ENCODE results near the gene CCDC91. TPM values are rescaled to one million over a fixed set of nuclear protein-coding genes. Genes with fewer than 3 reads are reported as not detected.

Gene CCDC91
- total and polyA plus RNA-seq, 9 of the 15 experiments (the other 6 are each of a cell fraction or from before 2014, with no cell fraction given) = 10.1 to 31.1 (median 26.3) TPM

- TF ChIP-seq ATF3 (IDR thresholded peaks at IDR 0.05) = no peak
- TF ChIP-seq ATF3 (CRISPR knock-in tag; conservative IDR thresholded peaks at IDR 0.05) = no peak; the same call in 1 of the 2 replicates
- no peak for TF ChIP-seq ZBTB2 (IDR thresholded peaks at IDR 0.05)
- peak; percentile 26 for TF ChIP-seq BRD9 (IDR thresholded peaks at IDR 0.05; ENCODE audit: low read depth, partially characterized antibody)
- no peak for TF ChIP-seq GTF2E2 (tag; IDR thresholded peaks at IDR 0.05)
- TF ChIP-seq GTF2F1 (IDR thresholded peaks at IDR 0.05; ENCODE audit: low read depth, low read length) = no peak
- TF ChIP-seq SPI1 (IDR thresholded peaks at IDR 0.05; ENCODE audit: borderline replicate concordance, low read depth, low read length) = no peak
- TF ChIP-seq GTF3C2 (IDR thresholded peaks at IDR 0.05; ENCODE audit: borderline replicate concordance, extremely low read depth, insufficient read length) = no peak
- no peak for TF ChIP-seq SMARCE1 (IDR thresholded peaks at IDR 0.05)
- no peak for TF ChIP-seq ZFP91 (CRISPR knock-in tag; IDR thresholded peaks at IDR 0.05)
- TF ChIP-seq IRF9 (tag; IDR thresholded peaks at IDR 0.05) = no peak
- TF ChIP-seq ZNF140 (CRISPR knock-in tag; IDR thresholded peaks at IDR 0.05) = peak; percentile 67; the same call in 1 of the 2 replicates
- no peak for TF ChIP-seq YBX1 (IDR thresholded peaks at IDR 0.05)
- TF ChIP-seq BDP1 (IDR thresholded peaks at IDR 0.05; ENCODE audit: insufficient read depth, insufficient read length) = no peak
- TF ChIP-seq ZBTB26 (CRISPR knock-in tag; IDR thresholded peaks at IDR 0.05) = no peak
- no peak for TF ChIP-seq RFX5 (IDR thresholded peaks at IDR 0.05; ENCODE audit: low read depth, low read length)
- peak; percentile 34; the same call in 1 of the 2 replicates for TF ChIP-seq BACH1 (tag; IDR thresholded peaks at IDR 0.05)
- TF ChIP-seq FOXJ2 (tag; IDR thresholded peaks at IDR 0.05) = peak; percentile 79; the same call in 1 of the 2 replicates
Measured at GRCh38 chr12:28191051-28192048, 1.1 kb downstream of the CCDC91 start (continued).
